ENCODE measurements around the gene KLK11. TPM values are rescaled to one million over a fixed set of nuclear protein-coding genes. Genes with fewer than 3 reads are reported as not detected.

The KLK11 gene
- total and polyA plus RNA-seq, 9 donors: 0.34 to 2.1 (median 0.45) TPM; not detected in 6

DNA sequence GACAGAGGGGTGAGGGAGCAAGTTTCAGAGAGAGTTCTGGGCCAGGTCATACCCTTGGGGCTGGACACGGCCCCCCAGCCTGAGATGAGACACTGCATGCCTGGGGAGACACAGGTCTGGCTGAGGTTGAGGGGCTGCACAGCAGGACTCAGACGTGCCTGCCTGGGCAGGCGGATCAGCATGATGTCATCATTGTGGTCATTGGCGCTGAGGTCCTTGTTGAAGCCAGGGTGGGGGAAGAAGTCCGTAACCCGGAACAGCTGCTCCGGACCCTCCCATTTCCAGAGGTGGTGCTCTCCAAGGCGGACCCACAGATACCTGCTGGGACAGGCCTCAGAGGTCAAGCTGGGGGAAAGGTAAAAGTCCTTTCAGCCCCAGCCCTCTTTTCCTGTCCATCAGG lies 20.0 kb downstream of the KLK11 start:
- H3K4me3 ChIP-seq (ENCODE audit: low read length): no peak overlapping the region
- H3K36me3 ChIP-seq (ENCODE audit: control insufficient read depth, insufficient read depth, low read length): no peaks in the 10 kb centered on the region
- H3K9me3 ChIP-seq (replicated peaks; ENCODE audit: control insufficient read depth, low read depth, low read length): no peaks in the 10 kb centered on the region
- no peak for DNase-seq
- no peak overlapping the region for H3K27ac ChIP-seq (ENCODE audit: low read length)
- H3K27me3 ChIP-seq (ENCODE audit: control insufficient read depth, insufficient read depth, low read length): peaks cover 14% of the 10 kb centered on the region
- no peaks in the 10 kb centered on the region for H3K4me1 ChIP-seq (ENCODE audit: control insufficient read depth, insufficient read depth, low read length)
- 53% methylated on average over 7 of the region's 8 CpGs for WGBS (ENCODE audit: insufficient coverage)

DNA sequence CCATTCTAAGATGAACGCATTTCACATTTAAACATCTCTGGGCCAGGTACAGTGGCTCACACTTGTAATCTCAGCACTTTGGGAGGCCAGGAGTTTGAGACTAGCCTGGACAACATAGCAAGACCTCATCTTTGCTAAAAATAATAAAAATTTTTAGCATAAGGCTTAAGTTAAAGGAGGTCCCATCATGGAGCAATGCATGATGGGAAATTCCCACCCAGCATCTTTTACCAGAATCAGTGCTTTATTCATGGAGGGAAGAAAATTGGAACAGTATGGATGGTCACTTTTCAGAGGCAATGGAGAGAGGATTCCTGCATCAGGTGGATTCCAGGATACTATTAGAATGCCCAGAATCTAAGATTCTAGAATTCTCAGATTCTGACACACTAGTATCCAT lies 21.2 kb downstream of the KLK11 start:
- Histone ChIP-seq H3K4me1 (ENCODE audit: control insufficient read depth, insufficient read depth, low read length) (no peaks in the 10 kb centered on the region), H3K36me3 (ENCODE audit: control insufficient read depth, insufficient read depth, low read length) (no peaks in the 10 kb centered on the region), H3K4me3 (ENCODE audit: low read length) (no peak overlapping the region), H3K27ac (ENCODE audit: low read length) (no peak overlapping the region), H3K9me3 (replicated peaks; ENCODE audit: control insufficient read depth, low read depth, low read length) (no peaks in the 10 kb centered on the region), H3K27me3 (ENCODE audit: control insufficient read depth, insufficient read depth, low read length) (peaks cover 23% of the 10 kb centered on the region)
- WGBS (ENCODE audit: insufficient coverage): 70% methylated on average over 1 of the region's 1 CpG
- no peak for DNase-seq

DNA sequence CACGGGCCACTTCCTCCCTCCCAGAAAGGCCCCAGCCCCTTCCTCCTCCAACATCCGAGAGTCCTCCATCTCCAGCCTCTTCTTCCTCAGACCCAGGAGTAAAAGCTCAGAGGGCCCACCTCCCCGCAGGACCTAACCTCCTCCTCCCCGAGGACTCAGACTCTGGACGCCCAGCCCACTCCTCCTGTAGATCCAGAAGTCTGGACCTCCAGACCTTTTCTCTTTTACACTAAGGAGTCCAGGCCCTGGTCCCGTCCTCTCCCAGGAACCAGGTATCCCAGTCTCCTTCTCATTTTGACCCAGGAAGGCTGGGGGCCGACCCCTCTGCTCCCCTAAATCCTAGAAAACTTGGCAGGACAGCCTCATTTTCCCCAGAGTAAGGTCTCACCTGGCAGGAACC lies 23.1 kb downstream of the KLK11 start:
- H3K27me3 ChIP-seq (ENCODE audit: control insufficient read depth, insufficient read depth, low read length): peaks cover 21% of the 10 kb centered on the region
- no peaks in the 10 kb centered on the region for H3K9me3 ChIP-seq (replicated peaks; ENCODE audit: control insufficient read depth, low read depth, low read length)
- no peaks in the 10 kb centered on the region for H3K36me3 ChIP-seq (ENCODE audit: control insufficient read depth, insufficient read depth, low read length)
- H3K4me3 ChIP-seq (ENCODE audit: low read length): no peak overlapping the region
- no peak for DNase-seq
- 70% methylated on average over 6 of the region's 7 CpGs for whole genome bisulfite sequencing (ENCODE audit: insufficient coverage)
- H3K4me1 ChIP-seq (ENCODE audit: control insufficient read depth, insufficient read depth, low read length): no peaks in the 10 kb centered on the region
- H3K27ac ChIP-seq (ENCODE audit: low read length): no peak overlapping the region

DNA sequence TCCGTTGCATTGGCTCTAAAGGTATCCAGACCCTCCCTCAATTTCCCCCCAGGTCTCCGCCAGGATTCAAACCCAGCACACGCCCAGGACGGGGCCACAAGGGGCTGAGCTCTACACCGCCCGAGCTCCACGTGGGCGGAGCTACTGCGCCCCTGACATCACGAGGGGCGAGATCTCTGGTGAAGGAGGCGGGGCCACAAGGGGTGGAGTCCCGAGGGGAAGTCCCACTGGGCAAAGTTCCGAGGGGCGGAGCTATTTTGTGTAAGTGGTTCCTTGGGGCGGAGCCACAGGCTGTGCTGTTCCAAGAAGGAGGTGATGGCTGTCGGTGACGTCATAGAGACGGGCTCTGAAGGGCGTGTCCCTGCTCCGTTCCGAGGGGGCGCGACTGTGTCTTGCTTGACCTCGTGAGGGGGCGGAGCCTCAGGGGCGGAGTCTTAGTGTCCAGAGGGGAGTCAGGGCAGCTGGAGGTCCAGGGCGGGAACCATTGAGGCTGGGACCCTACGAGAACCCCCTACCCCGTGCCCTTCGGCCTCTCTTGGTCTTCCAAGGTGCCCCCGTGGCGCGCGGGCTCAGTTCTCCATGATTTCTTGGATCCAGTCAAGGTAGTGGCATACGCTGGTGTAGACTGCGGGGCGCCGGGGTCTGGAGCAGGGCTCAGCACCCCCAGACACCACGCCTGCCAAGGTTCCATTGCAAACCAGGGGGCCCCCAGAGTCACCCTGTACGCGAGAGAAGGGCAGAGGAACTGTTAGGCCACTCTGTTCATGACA lies 23.7 kb downstream of the KLK11 start:
- no peaks in the 10 kb centered on the region for H3K4me1 ChIP-seq (ENCODE audit: control insufficient read depth, insufficient read depth, low read length)
- 56% methylated on average over 37 of the region's 42 CpGs for WGBS (ENCODE audit: insufficient coverage)
- H3K27me3 ChIP-seq (ENCODE audit: control insufficient read depth, insufficient read depth, low read length): peaks cover 21% of the 10 kb centered on the region
- no peaks in the 10 kb centered on the region for H3K9me3 ChIP-seq (replicated peaks; ENCODE audit: control insufficient read depth, low read depth, low read length)
- no peaks in the 10 kb centered on the region for H3K36me3 ChIP-seq (ENCODE audit: control insufficient read depth, insufficient read depth, low read length)
- H3K27ac ChIP-seq (ENCODE audit: low read length): no peak overlapping the region
- peak; percentile 6 for DNase-seq
- H3K4me3 ChIP-seq (ENCODE audit: low read length): no peak overlapping the region

DNA sequence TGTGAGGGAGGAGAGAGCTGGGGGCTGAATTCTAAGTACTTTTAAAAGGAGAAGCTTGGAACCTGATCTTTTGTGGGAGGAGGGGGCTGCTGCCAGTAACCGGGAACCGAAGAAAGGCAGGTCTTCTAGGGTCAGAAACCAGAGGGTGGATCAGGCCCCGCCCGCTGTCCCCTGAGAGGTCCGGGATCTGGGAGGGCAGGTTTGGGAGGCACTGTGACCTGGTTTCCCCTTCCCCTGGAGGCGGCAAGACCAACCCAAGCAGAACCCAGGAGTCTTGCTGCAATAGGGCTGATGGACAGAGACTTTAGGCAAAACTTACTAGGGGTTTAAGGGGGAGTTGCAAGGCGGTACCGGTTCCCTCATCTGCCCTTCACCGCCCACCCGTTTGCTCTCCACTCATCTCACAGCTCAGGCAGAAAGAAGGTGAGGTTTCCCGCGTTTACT lies 24.3 kb downstream of the KLK11 start:
- H3K36me3 ChIP-seq (ENCODE audit: control insufficient read depth, insufficient read depth, low read length): no peaks in the 10 kb centered on the region
- DNase-seq: no peak
- no peak overlapping the region for H3K4me3 ChIP-seq (ENCODE audit: low read length)
- H3K4me1 ChIP-seq (ENCODE audit: control insufficient read depth, insufficient read depth, low read length): no peaks in the 10 kb centered on the region
- H3K9me3 ChIP-seq (replicated peaks; ENCODE audit: control insufficient read depth, low read depth, low read length): no peaks in the 10 kb centered on the region
- no peak overlapping the region for H3K27ac ChIP-seq (ENCODE audit: low read length)
- H3K27me3 ChIP-seq (ENCODE audit: control insufficient read depth, insufficient read depth, low read length): peaks cover 21% of the 10 kb centered on the region
- 37% methylated on average over 9 of the region's 12 CpGs for WGBS (ENCODE audit: insufficient coverage)

DNA sequence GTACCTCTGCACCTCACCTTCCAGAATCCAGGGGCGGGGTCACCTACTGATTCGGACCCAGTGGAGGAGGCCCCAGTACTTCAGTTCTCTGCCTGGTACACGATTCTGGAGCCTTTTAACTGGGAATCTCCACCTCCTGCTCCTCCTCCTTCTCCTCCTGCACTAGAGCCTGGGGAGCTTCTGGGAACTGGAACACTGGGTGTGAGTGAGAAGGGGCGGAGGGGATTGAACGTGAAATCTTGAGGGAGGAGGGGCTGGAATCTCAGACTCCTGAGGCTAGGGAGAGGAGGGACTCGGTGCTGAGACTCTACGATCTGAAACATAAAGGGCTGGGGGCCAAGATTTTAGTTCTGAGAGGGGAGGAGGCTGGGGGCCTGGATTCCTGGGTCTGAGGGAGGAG lies 24.9 kb downstream of the KLK11 start, which contains the start of gene KLK8:
TSS of gene KLK8 (minus strand) at position 90 of the 400 bp plus-strand sequence. CDS start 437 bp downstream, outside the sequence.
- Histone ChIP-seq H3K36me3 (ENCODE audit: control insufficient read depth, insufficient read depth, low read length) (no peaks in the 10 kb centered on the region), H3K27me3 (ENCODE audit: control insufficient read depth, insufficient read depth, low read length) (peaks cover 21% of the 10 kb centered on the region), H3K9me3 (replicated peaks; ENCODE audit: control insufficient read depth, low read depth, low read length) (no peaks in the 10 kb centered on the region), H3K4me3 (ENCODE audit: low read length) (no peak within 1 kb of the TSS), H3K4me1 (ENCODE audit: control insufficient read depth, insufficient read depth, low read length) (no peaks in the 10 kb centered on the region), H3K27ac (ENCODE audit: low read length) (no peak within 1 kb of the TSS)
- 6% methylated on average over 2 of the region's 7 CpGs for WGBS (ENCODE audit: insufficient coverage)
- DNase-seq: peak; percentile 11

DNA sequence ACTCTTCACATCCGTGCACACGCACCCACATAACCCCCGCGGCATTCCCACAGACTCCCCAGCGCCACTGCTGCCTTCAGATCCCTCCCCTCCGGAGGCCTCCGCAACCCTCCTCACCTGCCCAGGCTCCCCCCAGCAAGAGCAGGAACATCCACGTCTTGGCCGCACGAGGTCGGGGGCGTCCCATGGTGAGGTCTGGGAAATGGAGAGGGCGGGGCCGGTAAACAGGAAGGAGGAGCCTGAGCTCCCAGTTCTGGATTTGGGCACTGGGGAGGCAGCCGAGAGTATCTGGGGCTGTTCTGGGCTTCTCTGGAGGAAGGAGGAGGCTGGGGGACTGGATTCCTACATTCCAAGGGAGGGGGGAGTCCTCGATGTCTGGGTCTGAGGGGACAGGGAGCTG lies 25.4 kb downstream of the KLK11 start:
- Histone ChIP-seq H3K4me1 (ENCODE audit: control insufficient read depth, insufficient read depth, low read length) (no peaks in the 10 kb centered on the region), H3K36me3 (ENCODE audit: control insufficient read depth, insufficient read depth, low read length) (no peaks in the 10 kb centered on the region), H3K9me3 (replicated peaks; ENCODE audit: control insufficient read depth, low read depth, low read length) (no peaks in the 10 kb centered on the region), H3K27ac (ENCODE audit: low read length) (no peak overlapping the region), H3K27me3 (ENCODE audit: control insufficient read depth, insufficient read depth, low read length) (peaks cover 21% of the 10 kb centered on the region), H3K4me3 (ENCODE audit: low read length) (no peak overlapping the region)
- WGBS (ENCODE audit: insufficient coverage): 25% methylated on average over 10 of the region's 16 CpGs
- DNase-seq: no peak

DNA sequence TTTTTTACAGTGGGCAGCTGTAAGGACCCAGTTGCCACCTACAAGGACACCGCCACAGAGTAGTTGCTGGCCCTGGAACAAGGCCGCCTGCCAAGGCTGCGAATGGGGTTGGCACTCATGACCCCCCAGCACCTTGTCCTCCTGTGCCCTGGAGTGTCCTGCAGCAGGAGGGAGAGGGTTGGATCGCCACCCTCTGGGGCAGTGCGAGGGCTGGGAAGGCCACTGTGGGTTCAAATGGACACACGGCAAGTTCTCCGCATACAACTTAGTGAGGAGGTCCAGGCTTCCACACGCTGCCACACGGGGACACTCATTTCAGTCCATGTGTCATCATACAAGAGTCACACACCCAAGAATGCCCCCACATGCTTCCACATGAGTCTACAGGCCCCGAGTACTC lies 26.0 kb downstream of the KLK11 start:
- no peaks in the 10 kb centered on the region for H3K36me3 ChIP-seq (ENCODE audit: control insufficient read depth, insufficient read depth, low read length)
- H3K4me3 ChIP-seq (ENCODE audit: low read length): no peak overlapping the region
- no peak overlapping the region for H3K27ac ChIP-seq (ENCODE audit: low read length)
- no peaks in the 10 kb centered on the region for H3K4me1 ChIP-seq (ENCODE audit: control insufficient read depth, insufficient read depth, low read length)
- H3K9me3 ChIP-seq (replicated peaks; ENCODE audit: control insufficient read depth, low read depth, low read length): no peaks in the 10 kb centered on the region
- peaks cover 21% of the 10 kb centered on the region for H3K27me3 ChIP-seq (ENCODE audit: control insufficient read depth, insufficient read depth, low read length)
- 87% methylated on average over 5 of the region's 10 CpGs for WGBS (ENCODE audit: insufficient coverage)
- no peak for DNase-seq

DNA sequence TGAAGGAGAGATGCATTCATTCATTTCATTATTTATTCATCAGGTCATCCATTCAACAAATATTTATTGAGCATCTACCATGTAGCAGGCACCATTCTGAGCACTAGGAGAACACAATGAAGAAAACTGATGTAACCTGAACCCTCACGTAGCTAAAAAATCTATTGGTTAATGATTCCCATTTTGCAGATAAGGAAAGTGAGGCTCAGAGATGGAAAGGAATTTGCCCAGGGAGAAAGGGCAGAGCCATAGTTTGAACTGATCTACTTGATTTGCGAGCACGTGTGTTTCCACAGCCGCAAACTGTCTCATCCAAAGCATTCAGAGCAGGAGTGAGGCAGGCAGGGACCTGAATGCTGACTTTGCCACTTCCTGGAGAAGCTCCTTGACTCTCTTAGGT lies 27.7 kb downstream of the KLK11 start:
- Histone ChIP-seq H3K27ac (ENCODE audit: low read length) (no peak overlapping the region), H3K4me1 (ENCODE audit: control insufficient read depth, insufficient read depth, low read length) (no peaks in the 10 kb centered on the region), H3K36me3 (ENCODE audit: control insufficient read depth, insufficient read depth, low read length) (no peaks in the 10 kb centered on the region), H3K9me3 (replicated peaks; ENCODE audit: control insufficient read depth, low read depth, low read length) (no peaks in the 10 kb centered on the region), H3K4me3 (ENCODE audit: low read length) (no peak overlapping the region), H3K27me3 (ENCODE audit: control insufficient read depth, insufficient read depth, low read length) (peaks cover 21% of the 10 kb centered on the region)
- WGBS (ENCODE audit: insufficient coverage): 94% methylated on average over 3 of the region's 4 CpGs
- no peak for DNase-seq

DNA sequence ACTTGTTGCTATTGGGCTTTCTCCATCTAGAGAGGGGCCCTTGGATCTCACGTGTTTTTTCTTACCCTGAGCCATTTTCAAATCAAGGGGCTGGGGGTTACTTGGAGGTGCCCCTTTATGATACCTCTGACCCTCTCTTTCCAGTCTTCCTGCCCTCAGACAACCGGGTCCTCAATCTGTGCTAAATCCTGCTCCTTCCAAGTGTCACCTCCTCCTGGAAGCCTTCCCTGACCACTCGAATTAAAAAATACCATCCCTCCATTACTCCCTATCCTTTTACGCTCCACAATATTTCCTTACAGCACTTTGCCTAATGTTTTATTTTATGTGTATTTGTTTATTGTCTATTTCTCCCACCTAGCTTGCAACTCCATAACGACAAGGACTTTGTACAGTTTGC lies 28.4 kb downstream of the KLK11 start:
- Histone ChIP-seq H3K27ac (ENCODE audit: low read length) (no peak overlapping the region), H3K9me3 (replicated peaks; ENCODE audit: control insufficient read depth, low read depth, low read length) (no peaks in the 10 kb centered on the region), H3K4me3 (ENCODE audit: low read length) (no peak overlapping the region), H3K36me3 (ENCODE audit: control insufficient read depth, insufficient read depth, low read length) (no peaks in the 10 kb centered on the region), H3K27me3 (ENCODE audit: control insufficient read depth, insufficient read depth, low read length) (peaks cover 21% of the 10 kb centered on the region), H3K4me1 (ENCODE audit: control insufficient read depth, insufficient read depth, low read length) (no peaks in the 10 kb centered on the region)
- DNase-seq: no peak
- whole genome bisulfite sequencing (ENCODE audit: insufficient coverage): 34% methylated on average over 2 of the region's 5 CpGs

Data from muscle of leg (tissue), 11 donors.